H9 (cell line): ENCODE measurements around the gene ANKMY1. TPM values are rescaled to one million over a fixed set of nuclear protein-coding genes. Genes with fewer than 3 reads are reported as not detected.

Experiments used
- DNase-seq: peaks from one replicate; pipeline ENCODE4 v3.0.0-alpha.2; 2017
- H2AFZ ChIP-seq: one replicate; pipeline ENCODE4 v1.6.1; 2013; ENCODE audit warnings: mild to moderate bottlenecking, low read length, control low read depth, moderate library complexity
- H2AK5ac ChIP-seq: 2 replicates; pipeline ENCODE4 v1.6.1; 2013; ENCODE audit warnings: low read length, control low read depth, mixed read lengths; ENCODE audit not compliant: insufficient read length
- H2BK120ac ChIP-seq: one replicate; pipeline ENCODE4 v1.6.1; 2013; ENCODE audit warnings: low read depth, mild to moderate bottlenecking, low read length, control low read depth, inconsistent platforms; ENCODE audit not compliant: poor library complexity, severe bottlenecking
- H2BK12ac ChIP-seq: 2 replicates; pipeline ENCODE4 v1.6.1; 2013; ENCODE audit warnings: low read length, control low read depth, mixed read lengths, low read depth; ENCODE audit not compliant: insufficient read length
- H2BK15ac ChIP-seq: 2 replicates; pipeline ENCODE4 v1.6.1; 2013; ENCODE audit warnings: low read depth, low read length, control low read depth
- H2BK20ac ChIP-seq: one replicate; pipeline ENCODE4 v1.6.1; 2013; ENCODE audit warnings: low read depth, mild to moderate bottlenecking, low read length, control low read depth, inconsistent platforms; ENCODE audit not compliant: poor library complexity, severe bottlenecking
- H2BK5ac ChIP-seq: 2 replicates; pipeline ENCODE4 v1.6.1; 2013; ENCODE audit warnings: low read length, control low read depth, mixed read lengths; ENCODE audit not compliant: insufficient read length
- H3K14ac ChIP-seq: 2 replicates; pipeline ENCODE4 v1.6.1; 2013; ENCODE audit warnings: low read length, control low read depth; ENCODE audit not compliant: insufficient read depth
- H3K18ac ChIP-seq: 2 replicates; pipeline ENCODE4 v1.6.1; 2013; ENCODE audit warnings: low read depth, mild to moderate bottlenecking, mixed read lengths, low read length, control low read depth; ENCODE audit not compliant: insufficient read length
- H3K23ac ChIP-seq: 2 replicates; pipeline ENCODE4 v1.6.1; 2013; ENCODE audit warnings: low read length, control low read depth, mixed read lengths, low read depth; ENCODE audit not compliant: insufficient read length
- H3K23me2 ChIP-seq: 2 replicates; pipeline ENCODE4 v1.6.1; 2013; ENCODE audit warnings: low read depth, mild to moderate bottlenecking, mixed read lengths, low read length, control low read depth; ENCODE audit not compliant: insufficient read length, poor library complexity, severe bottlenecking
- H3K27ac ChIP-seq: 2 replicates; pipeline ENCODE4 v1.5.1; 2013; ENCODE audit warnings: low read length, control low read depth, mixed read lengths, low read depth; ENCODE audit not compliant: insufficient read length
- H3K27me3 ChIP-seq: 2 replicates; pipeline ENCODE4 v1.6.1; 2013; ENCODE audit warnings: low read length, control low read depth, inconsistent platforms; ENCODE audit not compliant: insufficient read depth
- H3K4ac ChIP-seq: 2 replicates; pipeline ENCODE4 v1.6.1; 2013; ENCODE audit warnings: low read depth, mild to moderate bottlenecking, control low read depth, inconsistent platforms, low read length, moderate library complexity
- H3K4me1 ChIP-seq: 2 replicates; pipeline ENCODE4 v1.6.1; 2013; ENCODE audit warnings: low read length, control low read depth, inconsistent platforms; ENCODE audit not compliant: insufficient read depth
- H3K4me2 ChIP-seq: 2 replicates; pipeline ENCODE4 v1.6.1; 2013; ENCODE audit warnings: low read length, control low read depth, mixed read lengths; ENCODE audit not compliant: insufficient read length, insufficient read depth
- H3K56ac ChIP-seq: 2 replicates; pipeline ENCODE4 v1.6.1; 2013; ENCODE audit warnings: low read depth, mild to moderate bottlenecking, mixed read lengths, low read length, control low read depth; ENCODE audit not compliant: insufficient read length
- H3K79me1 ChIP-seq: 2 replicates; pipeline ENCODE4 v1.6.1; 2013; ENCODE audit warnings: low read depth, mild to moderate bottlenecking, moderate library complexity, low read length, control low read depth, inconsistent platforms; ENCODE audit not compliant: insufficient read depth, poor library complexity, severe bottlenecking
- H3K79me2 ChIP-seq: 2 replicates; pipeline ENCODE4 v1.6.1; 2013; ENCODE audit warnings: low read length, control low read depth, inconsistent platforms; ENCODE audit not compliant: insufficient read depth
- H3K9ac ChIP-seq: 2 replicates; pipeline ENCODE4 v1.6.1; 2013; ENCODE audit warnings: low read length, control low read depth, mixed read lengths; ENCODE audit not compliant: insufficient read length; ENCODE audit errors: extremely low read depth
- H3K9me3 ChIP-seq: one replicate; pipeline ENCODE4 v1.6.1; 2013; ENCODE audit warnings: low read depth, low read length, inconsistent platforms; ENCODE audit not compliant: control insufficient read depth
- H3T11ph ChIP-seq: one replicate; pipeline ENCODE4 v1.6.1; 2013; ENCODE audit warnings: mild to moderate bottlenecking, low read length, control low read depth, inconsistent platforms
- H4K20me1 ChIP-seq: one replicate; pipeline ENCODE4 v1.6.1; 2013; ENCODE audit not compliant: control insufficient read depth, insufficient read length, insufficient read depth
- H4K5ac ChIP-seq: 2 replicates; pipeline ENCODE4 v1.6.1; 2013; ENCODE audit warnings: low read depth, mild to moderate bottlenecking, mixed read lengths, low read length, control low read depth; ENCODE audit not compliant: insufficient read length
- H4K8ac ChIP-seq: replicated peaks from 2 replicates; pipeline ENCODE4 v1.6.1; 2013; ENCODE audit warnings: low read length, control low read depth, mixed read lengths, low read depth; ENCODE audit not compliant: insufficient read length
- H4K91ac ChIP-seq: 2 replicates; pipeline ENCODE4 v1.6.1; 2013; ENCODE audit warnings: low read depth, mild to moderate bottlenecking, moderate library complexity, mixed read lengths, low read length, control low read depth; ENCODE audit not compliant: insufficient read length
- H3K27ac Mint-ChIP-seq, 3 experiments: 2 replicates in 2 of 3; 3 replicates in 1 of 3; pipeline ENCODE4 v1.8.0; 2020 to 2021; ENCODE audit warnings: mixed read lengths in 3 of 3, mild to moderate bottlenecking in 1 of 3, moderate library complexity in 1 of 3
- H3K27me3 Mint-ChIP-seq: 2 replicates; pipeline ENCODE4 v1.8.0; 2021; ENCODE audit warnings: low read depth, mild to moderate bottlenecking, moderate library complexity, mixed read lengths
- H3K36me3 Mint-ChIP-seq, 3 experiments: 2 replicates in 2 of 3; 3 replicates in 1 of 3; pipeline ENCODE4 v1.8.0; 2020 to 2021; ENCODE audit warnings: low read depth in 3 of 3, mixed read lengths in 3 of 3; ENCODE audit not compliant: insufficient read depth in 1 of 3
- H3K4me1 Mint-ChIP-seq, 2 experiments: 2 replicates each; pipeline ENCODE4 v1.8.0; 2020; ENCODE audit warnings: mixed read lengths in 2 of 2
- H3K4me3 Mint-ChIP-seq, 2 experiments: 2 replicates in 1 of 2; 3 replicates in 1 of 2; pipeline ENCODE4 v1.8.0; 2020 to 2021; ENCODE audit warnings: mild to moderate bottlenecking in 2 of 2, mixed read lengths in 2 of 2, moderate library complexity in 1 of 2
- H3K9me3 Mint-ChIP-seq, 2 experiments: 2 replicates in 1 of 2; 3 replicates in 1 of 2; pipeline ENCODE4 v1.8.0; 2020; ENCODE audit warnings: mild to moderate bottlenecking in 2 of 2, mixed read lengths in 2 of 2, moderate library complexity in 1 of 2
- WGBS: extraction: QIAGEN DNeasy Blood & Tissue Kit; methylation state at CpG from one replicate; pipeline ENCODE4 v1.1.7; 2013; ENCODE audit warnings: missing lambda C conversion rate, low lambda C conversion rate, mixed read lengths; ENCODE audit not compliant: insufficient read length; ENCODE audit errors: extremely low coverage; 5-methylcytosine and 5-hydroxymethylcytosine counted together
- total RNA-seq: library from RNA; stranded (reverse); gene quantifications from 2 replicates; pipeline ENCODE4 v1.2.1, GENCODE V29; 2021
- TF ChIP-seq, protein P1 (sequence below): fragments of 200-600 bp; sonication (generic); conservative IDR thresholded peaks from 3 replicates; pipeline ENCODE4 v1.8.0; 2021; ENCODE audit warnings: antibody characterized with exemption, mild to moderate bottlenecking

Gene ANKMY1
- total RNA-seq, 1 experiment from 2014 or later: 13.7 TPM

DNA sequence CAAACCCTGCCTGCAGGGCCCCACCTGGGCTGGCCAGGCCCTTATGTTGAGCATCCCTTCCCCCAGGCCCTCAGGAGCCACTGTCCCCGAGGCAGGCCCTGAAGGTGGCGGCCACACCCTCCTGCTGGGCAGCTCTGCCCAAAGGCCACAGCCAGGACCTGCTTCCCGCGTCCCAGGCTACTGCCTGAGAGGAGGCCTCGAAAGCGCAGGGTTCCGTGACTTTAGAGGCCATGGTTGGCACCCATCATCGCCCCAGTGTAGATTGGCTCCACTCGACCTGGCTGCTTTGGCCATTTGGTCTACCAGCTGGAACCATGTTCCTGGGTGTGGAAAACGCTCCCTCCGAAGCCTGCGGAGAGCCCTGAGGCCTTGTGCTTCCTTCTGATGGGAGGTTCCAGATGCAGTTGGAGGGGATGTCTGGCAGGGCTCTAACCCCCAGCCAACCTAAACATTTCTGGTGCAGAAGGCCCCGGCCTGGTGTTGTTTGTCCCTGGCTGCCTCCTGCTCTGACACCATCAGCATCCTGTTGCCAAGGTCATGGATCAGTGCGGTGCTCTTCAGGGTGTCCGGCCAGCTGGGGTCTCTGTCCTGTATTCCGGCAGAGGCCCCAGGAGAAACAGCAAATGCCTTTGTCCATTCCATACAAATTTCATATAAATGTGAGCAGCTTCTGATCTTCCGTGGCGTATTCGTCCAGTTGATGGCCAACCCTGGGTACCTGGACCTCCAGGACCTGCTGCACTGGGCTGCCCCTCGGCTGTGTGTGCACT, 43.5 kb upstream of the ANKMY1 start:
- H4K8ac ChIP-seq: no peak overlapping the region
- DNase-seq: no peak
- Mint-ChIP-seq H3K27ac (no peak overlapping the region; a peak in 1 of 7 replicates), H3K4me3 (no peak overlapping the region), H3K9me3 (no peaks in the 10 kb centered on the region), H3K27me3 (no peaks in the 10 kb centered on the region; the same call in 1 of the 2 replicates), H3K36me3 (peaks cover 0 to 7% (median 0%) of the 10 kb centered on the region in 3 experiments; a peak in 2 of 7 replicates), H3K4me1 (no peaks in the 10 kb centered on the region; a peak in 1 of 4 replicates)
- H3K9me3 ChIP-seq: no peaks in the 10 kb centered on the region
- H2AFZ ChIP-seq: no peak overlapping the region
- H2BK120ac ChIP-seq: no peak overlapping the region
- H3K4me1 ChIP-seq: no peaks in the 10 kb centered on the region
- H2BK5ac ChIP-seq: no peak overlapping the region
- H3K27me3 ChIP-seq: no peaks in the 10 kb centered on the region
- no peak overlapping the region for H3K4ac ChIP-seq
- no peak overlapping the region for H3T11ph ChIP-seq
- H3K79me1 ChIP-seq: no peaks in the 10 kb centered on the region
- H3K27ac ChIP-seq: no peak overlapping the region
- no peaks in the 10 kb centered on the region for H3K23me2 ChIP-seq
- no peak overlapping the region for H3K9ac ChIP-seq
- no peak overlapping the region for H2BK15ac ChIP-seq
- no peak overlapping the region for H3K18ac ChIP-seq
- no peak overlapping the region for H3K14ac ChIP-seq
- no peaks in the 10 kb centered on the region for H3K79me2 ChIP-seq
- H3K4me2 ChIP-seq: no peak overlapping the region
- no peak overlapping the region for H4K5ac ChIP-seq
- no CpG with 5 or more reads among the region's 20 CpGs for WGBS
- no peak overlapping the region for H3K23ac ChIP-seq
- no peak overlapping the region for H2BK20ac ChIP-seq
- no peak overlapping the region for H4K91ac ChIP-seq
- no peak overlapping the region for H2AK5ac ChIP-seq
- TF ChIP-seq, protein P1, sequence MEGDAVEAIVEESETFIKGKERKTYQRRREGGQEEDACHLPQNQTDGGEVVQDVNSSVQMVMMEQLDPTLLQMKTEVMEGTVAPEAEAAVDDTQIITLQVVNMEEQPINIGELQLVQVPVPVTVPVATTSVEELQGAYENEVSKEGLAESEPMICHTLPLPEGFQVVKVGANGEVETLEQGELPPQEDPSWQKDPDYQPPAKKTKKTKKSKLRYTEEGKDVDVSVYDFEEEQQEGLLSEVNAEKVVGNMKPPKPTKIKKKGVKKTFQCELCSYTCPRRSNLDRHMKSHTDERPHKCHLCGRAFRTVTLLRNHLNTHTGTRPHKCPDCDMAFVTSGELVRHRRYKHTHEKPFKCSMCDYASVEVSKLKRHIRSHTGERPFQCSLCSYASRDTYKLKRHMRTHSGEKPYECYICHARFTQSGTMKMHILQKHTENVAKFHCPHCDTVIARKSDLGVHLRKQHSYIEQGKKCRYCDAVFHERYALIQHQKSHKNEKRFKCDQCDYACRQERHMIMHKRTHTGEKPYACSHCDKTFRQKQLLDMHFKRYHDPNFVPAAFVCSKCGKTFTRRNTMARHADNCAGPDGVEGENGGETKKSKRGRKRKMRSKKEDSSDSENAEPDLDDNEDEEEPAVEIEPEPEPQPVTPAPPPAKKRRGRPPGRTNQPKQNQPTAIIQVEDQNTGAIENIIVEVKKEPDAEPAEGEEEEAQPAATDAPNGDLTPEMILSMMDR: no peak
- no peak overlapping the region for H2BK12ac ChIP-seq
- H4K20me1 ChIP-seq: no peaks in the 10 kb centered on the region
- H3K56ac ChIP-seq: no peak overlapping the region
